IMR-90 (cell line): Measurements from ENCODE around the gene FOXC2. TPM values are rescaled to one million over a fixed set of nuclear protein-coding genes. Genes with fewer than 3 reads are reported as not detected.
A peak's percentile ranks its signal among the peaks of the same experiment; 100 is the strongest.

ENCODE experiments used
- ATAC-seq: fragments of 200-7000 bp; cut with Tn5 transposase; 2 replicates; pipeline ENCODE4 v1.9.1; 2020; ENCODE audit warnings: low read depth, mild to moderate bottlenecking, moderate library complexity
- BruUV-seq: library from RNA; stranded (reverse); fragments of 400-500 nt; replicated peaks from 2 replicates; lab custom pipeline; 2021; lab: Mats Ljungman, UMichigan
- CTCF ChIA-PET: fragments of 300-600 bp; formaldehyde crosslinking; extraction: SDS; loops from one replicate; lab custom pipeline; 2021; ENCODE audit warnings: antibody characterized with exemption; lab: Yijun Ruan, JAX
- POLR2A ChIA-PET: fragments of 300-600 bp; sonication (Branson Sonifier 250); formaldehyde crosslinking; loops from one replicate; lab custom pipeline; 2022; ENCODE audit warnings: antibody characterized with exemption; ENCODE audit not compliant: unreplicated experiment; lab: Charles Lee
- DNase-seq: peaks from one replicate; pipeline ENCODE4 v3.0.0; 2013
- H2AFZ ChIP-seq: replicated peaks from 2 replicates; pipeline ENCODE3; 2013; ENCODE audit warnings: low read length, mild to moderate bottlenecking; ENCODE audit not compliant: poor library complexity
- H2AK5ac ChIP-seq: 2 replicates; pipeline ENCODE4 v1.6.1; 2013; ENCODE audit warnings: low read depth, low read length, inconsistent platforms
- H2AK9ac ChIP-seq: replicated peaks from 2 replicates; pipeline ENCODE3; 2013; ENCODE audit warnings: mild to moderate bottlenecking, low read depth, low read length, moderate library complexity; ENCODE audit not compliant: poor library complexity
- H2BK120ac ChIP-seq: 2 replicates; pipeline ENCODE4 v1.6.1; 2013; ENCODE audit warnings: low read depth, low read length, inconsistent platforms
- H2BK15ac ChIP-seq: 3 replicates; pipeline ENCODE4 v1.6.1; 2013; ENCODE audit warnings: low read depth, low read length, inconsistent platforms
- H2BK20ac ChIP-seq: 2 replicates; pipeline ENCODE4 v1.6.1; 2013; ENCODE audit warnings: low read depth, mild to moderate bottlenecking, inconsistent platforms, low read length, moderate library complexity
- H2BK5ac ChIP-seq: 2 replicates; pipeline ENCODE4 v1.6.1; 2013; ENCODE audit warnings: mild to moderate bottlenecking, low read depth, low read length, inconsistent platforms; ENCODE audit not compliant: poor library complexity, severe bottlenecking
- H3K14ac ChIP-seq: replicated peaks from 2 replicates; pipeline ENCODE4 v1.6.1; 2013; ENCODE audit warnings: low read depth, low read length, inconsistent platforms
- H3K18ac ChIP-seq: 2 replicates; pipeline ENCODE4 v1.6.1; 2013; ENCODE audit warnings: low read depth, low read length, control low read depth
- H3K23ac ChIP-seq: 2 replicates; pipeline ENCODE4 v1.6.1; 2013; ENCODE audit warnings: low read depth, low read length, inconsistent platforms
- H3K27ac ChIP-seq: 2 replicates; pipeline ENCODE4 v1.5.1; 2013; ENCODE audit warnings: mild to moderate bottlenecking, control low read depth, low read length; ENCODE audit not compliant: insufficient read depth
- H3K27me3 ChIP-seq: 2 replicates; pipeline ENCODE4 v1.6.1; 2013; ENCODE audit warnings: low read length; ENCODE audit not compliant: control insufficient read depth, insufficient read depth
- H3K36me3 ChIP-seq: 2 replicates; pipeline ENCODE4 v1.6.1; 2013; ENCODE audit warnings: low read length, mixed read lengths; ENCODE audit not compliant: control insufficient read depth, insufficient read depth
- H3K4ac ChIP-seq: 2 replicates; pipeline ENCODE4 v1.6.1; 2013; ENCODE audit warnings: low read depth, low read length, inconsistent platforms
- H3K4me1 ChIP-seq: 2 replicates; pipeline ENCODE4 v1.6.1; 2013; ENCODE audit warnings: low read length, mixed read lengths; ENCODE audit not compliant: control insufficient read depth, insufficient read depth
- H3K4me2 ChIP-seq: 2 replicates; pipeline ENCODE4 v1.6.1; 2013; ENCODE audit warnings: low read depth, mild to moderate bottlenecking, control low read depth, low read length, moderate library complexity
- H3K4me3 ChIP-seq: 2 replicates; pipeline ENCODE4 v1.5.1; 2013; ENCODE audit warnings: low read depth, mild to moderate bottlenecking, control low read depth, low read length, moderate library complexity; ENCODE audit not compliant: insufficient read depth
- H3K56ac ChIP-seq: 2 replicates; pipeline ENCODE4 v1.6.1; 2013; ENCODE audit warnings: low read length, inconsistent platforms; ENCODE audit not compliant: insufficient read depth; ENCODE audit errors: extremely low read depth
- H3K79me1 ChIP-seq, 2 experiments: 2 replicates each; pipeline ENCODE4 v1.6.1; 2013; ENCODE audit warnings: low read length in 2 of 2, inconsistent platforms in 1 of 2, low read depth in 1 of 2
- H3K9ac ChIP-seq: 2 replicates; pipeline ENCODE4 v1.6.1; 2013; ENCODE audit warnings: low read depth, low read length, control low read depth
- H3K9me1 ChIP-seq: 2 replicates; pipeline ENCODE4 v1.6.1; 2013; ENCODE audit warnings: low read length, inconsistent platforms; ENCODE audit not compliant: insufficient read depth
- H3K9me3 ChIP-seq: 2 replicates; pipeline ENCODE4 v1.6.1; 2013; ENCODE audit warnings: low read length; ENCODE audit not compliant: control insufficient read depth, insufficient read depth
- H4K20me1 ChIP-seq: 2 replicates; pipeline ENCODE4 v1.6.1; 2013; ENCODE audit warnings: low read length, inconsistent platforms; ENCODE audit not compliant: insufficient read depth
- H4K5ac ChIP-seq: 2 replicates; pipeline ENCODE4 v1.6.1; 2013; ENCODE audit warnings: mild to moderate bottlenecking, low read depth, low read length, control low read depth
- H4K8ac ChIP-seq, 2 experiments: 2 replicates each; pipeline ENCODE4 v1.6.1; 2013; ENCODE audit warnings: low read depth in 2 of 2, low read length in 2 of 2, control low read depth in 1 of 2, inconsistent platforms in 1 of 2
- H4K91ac ChIP-seq: 2 replicates; pipeline ENCODE4 v1.6.1; 2013; ENCODE audit warnings: low read depth, low read length, inconsistent platforms; ENCODE audit not compliant: insufficient read depth
- BHLHE40 ChIP-seq: fragments of 150-350 bp; IDR thresholded peaks from 2 replicates; pipeline ENCODE4 v1.6.1; 2016; ENCODE audit warnings: mild to moderate bottlenecking, low read depth, low read length
- CEBPB ChIP-seq: IDR thresholded peaks from 2 replicates; pipeline ENCODE4 v1.6.1; 2012; ENCODE audit warnings: low read depth, low read length, improper control_type of control experiment
- CHD1 ChIP-seq: IDR thresholded peaks from 2 replicates; pipeline ENCODE4 v1.6.1; 2012; ENCODE audit warnings: low read depth, low read length, improper control_type of control experiment
- ELK1 ChIP-seq: fragments of 150-350 bp; IDR thresholded peaks from 2 replicates; pipeline ENCODE4 v1.6.1; 2016; ENCODE audit warnings: low read depth, mild to moderate bottlenecking, low read length, moderate library complexity, borderline replicate concordance
- FOS ChIP-seq: fragments of 150-350 bp; IDR thresholded peaks from 2 replicates; pipeline ENCODE4 v1.6.1; 2016; ENCODE audit warnings: low read depth, low read length
- MAZ ChIP-seq: IDR thresholded peaks from 2 replicates; pipeline ENCODE4 v1.6.1; 2012; ENCODE audit warnings: low read depth, mild to moderate bottlenecking, low read length, improper control_type of control experiment, moderate library complexity, borderline replicate concordance
- MXI1 ChIP-seq: IDR thresholded peaks from 2 replicates; pipeline ENCODE4 v1.6.1; 2012; ENCODE audit warnings: low read depth, mild to moderate bottlenecking, low read length, moderate library complexity, borderline replicate concordance
- NFE2L2 ChIP-seq: fragments of 150-350 bp; IDR thresholded peaks from 2 replicates; pipeline ENCODE4 v1.6.1; 2016; ENCODE audit warnings: low read depth, mild to moderate bottlenecking, low read length
- POLR2A ChIP-seq: IDR thresholded peaks from 2 replicates; pipeline ENCODE4 v1.6.1; 2012; ENCODE audit warnings: mild to moderate bottlenecking, low read depth, low read length
- RCOR1 ChIP-seq: IDR thresholded peaks from 2 replicates; pipeline ENCODE4 v1.6.1; 2012; ENCODE audit warnings: mild to moderate bottlenecking, low read length, improper control_type of control experiment; ENCODE audit not compliant: insufficient replicate concordance
- RFX5 ChIP-seq: IDR thresholded peaks from 2 replicates; pipeline ENCODE4 v1.8.0; 2012; ENCODE audit warnings: low read depth, mild to moderate bottlenecking, low read length, moderate library complexity
- WGBS, 2 experiments: methylation state at CpG; one replicate each; pipeline versions ENCODE4 v1.1.5 to v1.1.7; 2013; ENCODE audit warnings: missing lambda C conversion rate in 2 of 2; ENCODE audit not compliant: insufficient read length in 1 of 2; ENCODE audit errors: extremely low coverage in 2 of 2; 5-methylcytosine and 5-hydroxymethylcytosine counted together
- dilution Hi-C: fragments of 300-500 bp; cut with HindIII; formaldehyde crosslinking; loops from one replicate; pipeline ENCODE4 v1.14.3; 2018; ENCODE audit warnings: low sequenced_read_pairs; ENCODE audit not compliant: unreplicated experiment
- in situ Hi-C: fragments of 300-500 bp; cut with MboI; formaldehyde crosslinking; loops from 3 replicates; pipeline ENCODE4 v1.14.3; 2019; ENCODE audit warnings: low sequenced_read_pairs, inconsistent platforms, mixed read lengths
- intact Hi-C: fragments of 100-400 bp; cut with micrococcal nuclease; formaldehyde crosslinking; loops from 2 replicates; pipeline ENCODE4 v1.10.0; 2022
- polyA plus RNA-seq, 3 experiments: library from polyadenylated mRNA; depleted of rRNA; stranded (reverse); fragments of >200 nt; gene quantifications; 2 replicates each; pipeline ENCODE4 v1.2.3, GENCODE V29; 2012; ENCODE audit warnings: low replicate concordance in 1 of 3
- total RNA-seq: library from RNA; depleted of rRNA; stranded (reverse); fragments of >200 nt; gene quantifications from 2 replicates; pipeline ENCODE4 v1.2.3, GENCODE V29; 2012
- TF ChIP-seq, protein P1 (sequence below): conservative IDR thresholded peaks from 2 replicates; pipeline ENCODE4 v1.5.1; 2012; ENCODE audit warnings: mild to moderate bottlenecking, low read depth, low read length, improper control_type of control experiment
- TF ChIP-seq, protein P2 (sequence below): fragments of 150-350 bp; IDR thresholded peaks from 2 replicates; pipeline ENCODE4 v1.6.1; 2017; ENCODE audit warnings: mild to moderate bottlenecking, antibody characterized with exemption, low read length, low read depth

FOXC2 gene
- total and polyA plus RNA-seq, 2 of the 4 experiments (the other 2 are of a cell fraction): 0.90 to 6.4 TPM

GRCh38 chr16:86577314-86577971 lies 10.8 kb downstream of the FOXC2 start:
- H2BK15ac ChIP-seq: peak overlapping the region; percentile 61; the same call in 2 of the 3 replicates
- H2BK120ac ChIP-seq: peak overlapping the region; percentile 93
- H3K36me3 ChIP-seq: no peaks in the 10 kb centered on the region
- peak overlapping the region; percentile 85 for H4K91ac ChIP-seq
- peak overlapping the region; percentile 75 for H3K9ac ChIP-seq
- peak overlapping the region; percentile 82 for H2BK20ac ChIP-seq
- no CpG with 5 or more reads among the region's 12 CpGs for WGBS, 2 experiments
- in situ Hi-C loops: loop anchor here (5.0 kb wide), 1 partner anchor 90 kb away; no protein-coding TSS in a partner anchor
- peak overlapping the region; percentile 96 for H3K23ac ChIP-seq
- H3K14ac ChIP-seq: peak overlapping the region; percentile 97
- H3K4me3 ChIP-seq: peak overlapping the region; percentile 60; the same call in 1 of the 2 replicates
- H4K20me1 ChIP-seq: 0 out of 2 replicates have a peak, but pooled peaks cover 4% of the 10 kb centered on the region
- peak overlapping the region; percentile 92 for H3K56ac ChIP-seq
- peak overlapping the region; percentile 84 for H3K27ac ChIP-seq
- ATAC-seq (peak; percentile 15), DNase-seq (peak; percentile 96)
- ChIA-PET POLR2A (interaction anchor here (0.5 to 1.4 kb wide), 4 partner anchors 8 to 440 kb away, joined by 3 to 7 read pairs (median 3); partner anchors contain the start of gene FOXC2), CTCF (interaction anchor here (0.6 to 1.7 kb wide), 3 partner anchors 161 to 485 kb away, joined by 3 to 5 read pairs (median 5); no protein-coding TSS in a partner anchor)
- H2AK5ac ChIP-seq: peak overlapping the region; percentile 83
- H2AFZ ChIP-seq: peak overlapping the region; percentile 34
- peak overlapping the region; percentile 79 for H2BK5ac ChIP-seq
- H2AK9ac ChIP-seq: peak overlapping the region; percentile 84
- H3K18ac ChIP-seq: peak overlapping the region; percentile 55
- peaks cover 11% of the 10 kb centered on the region for H3K4me1 ChIP-seq
- no peaks in the 10 kb centered on the region for H3K9me3 ChIP-seq
- intact Hi-C loops: loop anchor here (2.0 to 5.0 kb wide), 2 partner anchors 183 to 255 kb away; no protein-coding TSS in a partner anchor
- peak overlapping the region; percentile 59 for H4K5ac ChIP-seq
- H3K27me3 ChIP-seq: no peaks in the 10 kb centered on the region
- H3K9me1 ChIP-seq: peaks cover 9% of the 10 kb centered on the region
- peak overlapping the region; percentile 79 for H3K4me2 ChIP-seq
- H4K8ac ChIP-seq: peak overlapping the region; percentile 42 to 83
- dilution Hi-C loops: no loop called here
- no TSS peak for BruUV-seq
- peaks cover 14 to 35% of the 10 kb centered on the region in 2 experiments for H3K79me1 ChIP-seq
- peak overlapping the region; percentile 94 for H3K4ac ChIP-seq
- TF ChIP-seq ELK1 (no peak), MAZ (peak; percentile 55; the same call in 1 of the 2 replicates), NFE2L2 (peak; percentile 91), POLR2A (peak; percentile 53; the same call in 1 of the 2 replicates), CEBPB (no peak), BHLHE40 (peak; percentile 79), MXI1 (no peak), CHD1 (no peak; the same call in 1 of the 2 replicates), RCOR1 (peak; percentile 91), RFX5 (no peak), FOS (peak; percentile 24; the same call in 1 of the 2 replicates)
- TF ChIP-seq, protein P1, sequence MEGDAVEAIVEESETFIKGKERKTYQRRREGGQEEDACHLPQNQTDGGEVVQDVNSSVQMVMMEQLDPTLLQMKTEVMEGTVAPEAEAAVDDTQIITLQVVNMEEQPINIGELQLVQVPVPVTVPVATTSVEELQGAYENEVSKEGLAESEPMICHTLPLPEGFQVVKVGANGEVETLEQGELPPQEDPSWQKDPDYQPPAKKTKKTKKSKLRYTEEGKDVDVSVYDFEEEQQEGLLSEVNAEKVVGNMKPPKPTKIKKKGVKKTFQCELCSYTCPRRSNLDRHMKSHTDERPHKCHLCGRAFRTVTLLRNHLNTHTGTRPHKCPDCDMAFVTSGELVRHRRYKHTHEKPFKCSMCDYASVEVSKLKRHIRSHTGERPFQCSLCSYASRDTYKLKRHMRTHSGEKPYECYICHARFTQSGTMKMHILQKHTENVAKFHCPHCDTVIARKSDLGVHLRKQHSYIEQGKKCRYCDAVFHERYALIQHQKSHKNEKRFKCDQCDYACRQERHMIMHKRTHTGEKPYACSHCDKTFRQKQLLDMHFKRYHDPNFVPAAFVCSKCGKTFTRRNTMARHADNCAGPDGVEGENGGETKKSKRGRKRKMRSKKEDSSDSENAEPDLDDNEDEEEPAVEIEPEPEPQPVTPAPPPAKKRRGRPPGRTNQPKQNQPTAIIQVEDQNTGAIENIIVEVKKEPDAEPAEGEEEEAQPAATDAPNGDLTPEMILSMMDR: no peak
- TF ChIP-seq, protein P2, sequence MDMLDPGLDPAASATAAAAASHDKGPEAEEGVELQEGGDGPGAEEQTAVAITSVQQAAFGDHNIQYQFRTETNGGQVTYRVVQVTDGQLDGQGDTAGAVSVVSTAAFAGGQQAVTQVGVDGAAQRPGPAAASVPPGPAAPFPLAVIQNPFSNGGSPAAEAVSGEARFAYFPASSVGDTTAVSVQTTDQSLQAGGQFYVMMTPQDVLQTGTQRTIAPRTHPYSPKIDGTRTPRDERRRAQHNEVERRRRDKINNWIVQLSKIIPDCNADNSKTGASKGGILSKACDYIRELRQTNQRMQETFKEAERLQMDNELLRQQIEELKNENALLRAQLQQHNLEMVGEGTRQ: no peak
